K562 treated with DMSO at 1 percent for 12 hours (cell line): ENCODE results near the gene PCDHA6. TPM values are rescaled to one million over a fixed set of nuclear protein-coding genes. Genes with fewer than 3 reads are reported as not detected.

ENCODE experiments used
- total RNA-seq: library from RNA; unstranded; fragments of 300-600 nt; gene quantifications from 2 replicates; pipeline ENCODE4 v1.2.3, GENCODE V29; 2022; ENCODE audit not compliant: insufficient read depth

Gene PCDHA6
- not detected in 2 replicates for total RNA-seq

GRCh38 chr5:140827704-140828361 is at the start of gene PCDHA6:
PCDHA6 (plus strand) TSS chr5:140827960; CDS start chr5:140828092, 132 bp downstream.

GRCh38 chr5:140785905-140786686 is 41.7 kb upstream of the PCDHA6 start, which contains the start of gene PCDHA1:
PCDHA1 (plus strand) TSS chr5:140786140.

GRCh38 chr5:140794595-140795258 is 33.0 kb upstream of the PCDHA6 start, which contains the start of gene PCDHA2:
PCDHA2 (plus strand) TSS chr5:140794852.

GRCh38 chr5:140800816-140801493 is 26.8 kb upstream of the PCDHA6 start, which contains the start of gene PCDHA3:
PCDHA3 (plus strand) TSS chr5:140801057.

GRCh38 chr5:140806834-140807775 is 20.7 kb upstream of the PCDHA6 start, which contains the start of gene PCDHA4:
PCDHA4 (plus strand) TSS chr5:140807068.

GRCh38 chr5:140821375-140822280 is 6.1 kb upstream of the PCDHA6 start, which contains the start of gene PCDHA5:
PCDHA5 (plus strand) TSS chr5:140821613.

GRCh38 chr5:140833993-140834392 is 6.2 kb downstream of the PCDHA6 start, which contains the start of gene PCDHA7:
PCDHA7 (plus strand) TSS chr5:140834269; CDS start chr5:140834384, 115 bp downstream.

GRCh38 chr5:140840978-140841962 is 13.5 kb downstream of the PCDHA6 start, which contains the start of gene PCDHA8:
PCDHA8 (plus strand) TSS chr5:140841187; CDS start chr5:140841322, 135 bp downstream.

GRCh38 chr5:140848139-140849102 is 20.7 kb downstream of the PCDHA6 start, which contains the start of gene PCDHA9:
PCDHA9 (plus strand) TSS chr5:140848382; CDS start chr5:140848496, 114 bp downstream.

GRCh38 chr5:140855772-140856674 is 28.3 kb downstream of the PCDHA6 start, which contains the start of gene PCDHA10:
PCDHA10 (plus strand) TSS chr5:140855897; CDS start chr5:140856049, 152 bp downstream.

GRCh38 chr5:140868721-140869554 is 41.2 kb downstream of the PCDHA6 start, which contains the start of gene PCDHA11:
PCDHA11 (plus strand) TSS chr5:140868957; CDS start chr5:140869104, 147 bp downstream.

GRCh38 chr5:140875085-140876065 is 47.6 kb downstream of the PCDHA6 start, which contains the start of gene PCDHA12:
PCDHA12 (plus strand) TSS chr5:140875308; CDS start chr5:140875473, 165 bp downstream.

